ENCODE results near the gene TIMM13. TPM values are rescaled to one million over a fixed set of nuclear protein-coding genes. Genes with fewer than 3 reads are reported as not detected.

Gene TIMM13
- total and polyA plus RNA-seq, 2 donors (not counting 1 experiment from before 2014, with no cell fraction given): 19.4 to 32.5 TPM

DNA sequence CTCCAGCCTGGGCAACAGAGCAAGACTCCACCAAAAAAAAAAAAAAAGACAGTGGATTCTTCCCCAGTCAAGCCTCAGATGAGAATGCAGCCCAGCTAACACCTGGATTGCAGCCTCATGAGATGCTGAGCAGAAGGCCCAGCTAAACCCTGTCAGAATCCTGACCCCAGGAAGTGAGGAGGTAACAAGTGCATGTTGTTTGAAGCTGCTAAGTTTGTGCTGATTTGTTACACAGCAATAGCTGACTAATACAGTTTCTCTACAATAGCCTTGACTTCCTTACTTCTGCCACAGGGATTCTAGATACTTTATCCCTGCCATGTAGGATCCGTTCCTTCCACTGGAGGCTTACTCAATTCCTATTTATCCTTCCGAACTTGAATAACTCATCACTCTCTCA is 46.8 kb downstream of the TIMM13 start:
- peaks cover 0 to 32% (median 12%) of the 10 kb centered on the region in 3 donors for H3K9me3 ChIP-seq (ENCODE audit: control extremely low read depth in 1 of 3, control insufficient read depth in 2 of 3, insufficient read depth in 1 of 3, low read length in 2 of 3)
- no peak overlapping the region for H3K9ac ChIP-seq (ENCODE audit: low read length)
- ATAC-seq (ENCODE audit: low read depth) (no peak), DNase-seq (no peak)
- H4K20me1 ChIP-seq (ENCODE audit: control insufficient read depth, insufficient read depth, low read length, poor library complexity, severe bottlenecking): no peaks in the 10 kb centered on the region
- intact Hi-C loops (cut with micrococcal nuclease): no loop called here
- no peak overlapping the region for H3K27ac Mint-ChIP-seq
- H3K27me3 ChIP-seq (replicated peaks in 1 of 4; ENCODE audit: control extremely low read depth in 1 of 4, control insufficient read depth in 3 of 4, insufficient read depth in 4 of 4, low read length in 3 of 4): peaks cover 0 to 5% (median 0%) of the 10 kb centered on the region in 4 experiments
- peaks cover 11% of the 10 kb centered on the region for H3K4me1 Mint-ChIP-seq
- H3K4me3 ChIP-seq (ENCODE audit: control extremely low read depth in 1 of 5, extremely low read depth in 1 of 5, insufficient read depth in 1 of 5, low read depth in 2 of 5, low read length in 4 of 5): no peak overlapping the region
- no peak overlapping the region for H2AFZ ChIP-seq (ENCODE audit: insufficient read depth, low read depth, low read length, poor library complexity, severe bottlenecking)
- H3K9me3 Mint-ChIP-seq (ENCODE audit: insufficient read depth): peaks cover 2% of the 10 kb centered on the region
- no peaks in the 10 kb centered on the region for H3K27me3 Mint-ChIP-seq
- ChIA-PET POLR2A (interaction anchor here (0.6 kb wide), 1 partner anchor 589 kb away, joined by 5 read pairs; no protein-coding TSS in a partner anchor), CTCF (interaction anchor here (1.3 kb wide), 3 partner anchors 10 to 231 kb away, joined by 3 to 4 read pairs (median 3); partner anchors contain the start of gene PLEKHJ1)
- TF ChIP-seq, protein P1, sequence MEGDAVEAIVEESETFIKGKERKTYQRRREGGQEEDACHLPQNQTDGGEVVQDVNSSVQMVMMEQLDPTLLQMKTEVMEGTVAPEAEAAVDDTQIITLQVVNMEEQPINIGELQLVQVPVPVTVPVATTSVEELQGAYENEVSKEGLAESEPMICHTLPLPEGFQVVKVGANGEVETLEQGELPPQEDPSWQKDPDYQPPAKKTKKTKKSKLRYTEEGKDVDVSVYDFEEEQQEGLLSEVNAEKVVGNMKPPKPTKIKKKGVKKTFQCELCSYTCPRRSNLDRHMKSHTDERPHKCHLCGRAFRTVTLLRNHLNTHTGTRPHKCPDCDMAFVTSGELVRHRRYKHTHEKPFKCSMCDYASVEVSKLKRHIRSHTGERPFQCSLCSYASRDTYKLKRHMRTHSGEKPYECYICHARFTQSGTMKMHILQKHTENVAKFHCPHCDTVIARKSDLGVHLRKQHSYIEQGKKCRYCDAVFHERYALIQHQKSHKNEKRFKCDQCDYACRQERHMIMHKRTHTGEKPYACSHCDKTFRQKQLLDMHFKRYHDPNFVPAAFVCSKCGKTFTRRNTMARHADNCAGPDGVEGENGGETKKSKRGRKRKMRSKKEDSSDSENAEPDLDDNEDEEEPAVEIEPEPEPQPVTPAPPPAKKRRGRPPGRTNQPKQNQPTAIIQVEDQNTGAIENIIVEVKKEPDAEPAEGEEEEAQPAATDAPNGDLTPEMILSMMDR (IDR thresholded peaks at IDR 0.05): no peak
- TF ChIP-seq EZH2 (IDR thresholded peaks at IDR 0.05; ENCODE audit: borderline replicate concordance, insufficient read depth, low read depth, low read length, poor library complexity, severe bottlenecking): no peak
- H3K4me3 Mint-ChIP-seq: no peak overlapping the region
- no peak overlapping the region for H3K27ac ChIP-seq (ENCODE audit: low read length in 2 of 2)
- H3K79me2 ChIP-seq (ENCODE audit: control insufficient read depth, insufficient read depth, low read length): no peaks in the 10 kb centered on the region
- WGBS (ENCODE audit: insufficient coverage): 100% methylated on average over 1 of the region's 2 CpGs
- H3K4me2 ChIP-seq (replicated peaks; ENCODE audit: low read depth, low read length, poor library complexity, severe bottlenecking): no peak overlapping the region
- H3K36me3 ChIP-seq (replicated peaks in 1 of 2; ENCODE audit: control extremely low read depth in 1 of 2, control insufficient read depth in 1 of 2, extremely low read depth in 1 of 2, insufficient read depth in 2 of 2, low read length in 1 of 2): no peaks in the 10 kb centered on the region
- H3K4me1 ChIP-seq (ENCODE audit: control insufficient read depth in 2 of 2, insufficient read depth in 2 of 2, low read length in 2 of 2): peaks cover 6 to 11% of the 10 kb centered on the region in 2 donors

DNA sequence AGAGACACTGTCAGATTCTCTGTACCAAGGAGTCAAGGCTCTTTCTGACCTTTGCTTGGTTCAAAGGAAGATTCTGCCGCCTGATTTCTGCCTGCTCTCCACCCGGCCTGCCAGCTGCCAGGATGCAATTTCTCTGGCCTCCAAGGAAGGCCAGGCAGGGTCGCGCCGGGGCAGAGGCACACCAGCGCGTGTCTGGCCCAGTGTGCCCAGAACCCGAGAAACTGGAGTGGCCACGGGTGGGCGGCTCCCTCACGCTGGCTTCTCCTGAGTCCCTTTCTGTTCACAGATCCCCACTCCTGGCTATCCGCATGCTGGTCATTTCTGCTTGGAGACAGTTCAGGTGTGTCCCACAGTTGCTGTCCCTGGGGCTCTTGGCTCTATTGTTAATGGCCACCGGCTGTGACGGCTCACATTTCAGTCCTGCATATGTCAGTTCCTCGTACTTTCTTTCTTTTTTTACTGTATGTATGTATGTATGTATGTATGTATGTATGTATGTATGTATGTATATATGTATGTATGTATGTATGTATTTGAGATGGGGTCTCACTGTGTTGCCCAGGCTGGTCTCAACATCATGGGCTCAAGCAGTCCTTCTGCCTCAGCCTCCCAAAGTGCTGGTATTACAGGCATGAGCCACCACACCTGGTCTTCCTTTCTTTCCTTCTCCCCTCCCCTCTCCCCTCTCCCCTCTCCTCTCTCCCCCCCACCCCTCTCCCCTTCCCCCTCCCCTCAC is 50.4 kb downstream of the TIMM13 start:
- no peaks in the 10 kb centered on the region for H3K4me1 ChIP-seq (ENCODE audit: control insufficient read depth in 2 of 2, insufficient read depth in 2 of 2, low read length in 2 of 2)
- no peak for TF ChIP-seq EZH2 (IDR thresholded peaks at IDR 0.05; ENCODE audit: borderline replicate concordance, insufficient read depth, low read depth, low read length, poor library complexity, severe bottlenecking)
- TF ChIP-seq, protein P1 (IDR thresholded peaks at IDR 0.05): no peak
- no peak overlapping the region for H3K9ac ChIP-seq (ENCODE audit: low read length)
- H2AFZ ChIP-seq (ENCODE audit: insufficient read depth, low read depth, low read length, poor library complexity, severe bottlenecking): no peak overlapping the region
- H3K27me3 ChIP-seq (replicated peaks in 1 of 4; ENCODE audit: control extremely low read depth in 1 of 4, control insufficient read depth in 3 of 4, insufficient read depth in 4 of 4, low read length in 3 of 4): no peaks in the 10 kb centered on the region
- ChIA-PET CTCF (no interaction called here), POLR2A (interaction anchor here (0.6 kb wide), 1 partner anchor 14 kb away, joined by 3 read pairs; no protein-coding TSS in a partner anchor)
- intact Hi-C loops (cut with micrococcal nuclease): no loop called here
- Mint-ChIP-seq H3K9me3 (ENCODE audit: insufficient read depth) (no peaks in the 10 kb centered on the region), H3K4me3 (no peak overlapping the region), H3K27me3 (no peaks in the 10 kb centered on the region), H3K27ac (no peak overlapping the region), H3K4me1 (peaks cover 2% of the 10 kb centered on the region)
- no peak for ATAC-seq (ENCODE audit: low read depth)
- H4K20me1 ChIP-seq (ENCODE audit: control insufficient read depth, insufficient read depth, low read length, poor library complexity, severe bottlenecking): no peaks in the 10 kb centered on the region
- no peak overlapping the region for H3K4me3 ChIP-seq (ENCODE audit: control extremely low read depth in 1 of 5, extremely low read depth in 1 of 5, insufficient read depth in 1 of 5, low read depth in 2 of 5, low read length in 4 of 5)
- no peaks in the 10 kb centered on the region for H3K79me2 ChIP-seq (ENCODE audit: control insufficient read depth, insufficient read depth, low read length)
- no peaks in the 10 kb centered on the region for H3K36me3 ChIP-seq (replicated peaks in 1 of 2; ENCODE audit: control extremely low read depth in 1 of 2, control insufficient read depth in 1 of 2, extremely low read depth in 1 of 2, insufficient read depth in 2 of 2, low read length in 1 of 2)
- peaks cover 0 to 27% (median 12%) of the 10 kb centered on the region in 3 donors for H3K9me3 ChIP-seq (ENCODE audit: control extremely low read depth in 1 of 3, control insufficient read depth in 2 of 3, insufficient read depth in 1 of 3, low read length in 2 of 3)
- no peak overlapping the region for H3K4me2 ChIP-seq (replicated peaks; ENCODE audit: low read depth, low read length, poor library complexity, severe bottlenecking)
- WGBS (ENCODE audit: insufficient coverage): 92% methylated on average over 12 of the region's 15 CpGs
- H3K27ac ChIP-seq (ENCODE audit: low read length in 2 of 2): no peak overlapping the region
- no peak for DNase-seq

All from B cell (primary cell).